WTC11 (cell line): Measurements from ENCODE around the gene SLC5A5. TPM values are rescaled to one million over a fixed set of nuclear protein-coding genes. Genes with fewer than 3 reads are reported as not detected.

ENCODE experiments used
- ATAC-seq: fragments of 200-7000 bp; cut with Tn5 transposase; 2 replicates; pipeline ENCODE4 v1.10.0; 2021; ENCODE audit warnings: mild to moderate bottlenecking, moderate library complexity
- CTCF ChIA-PET: fragments of 300-600 bp; sonication (Branson Sonifier 250); formaldehyde crosslinking; loops from one replicate; lab custom pipeline; 2021; ENCODE audit warnings: antibody characterized with exemption; lab: Charles Lee
- POLR2A ChIA-PET: fragments of 350-600 bp; sonication (Branson Sonifier 250); formaldehyde crosslinking; loops from one replicate; lab custom pipeline; 2021; ENCODE audit warnings: antibody characterized with exemption; lab: Charles Lee
- DNase-seq: peaks from one replicate; pipeline ENCODE4 v3.0.0; 2021; ENCODE audit warnings: low spot score
- H3K27ac Mint-ChIP-seq: 2 replicates; pipeline ENCODE4 v1.8.0; 2021; ENCODE audit warnings: mixed read lengths
- H3K27me3 Mint-ChIP-seq: 2 replicates; pipeline ENCODE4 v1.8.0; 2021; ENCODE audit warnings: low read depth, mild to moderate bottlenecking, moderate library complexity, mixed read lengths
- H3K36me3 Mint-ChIP-seq: 2 replicates; pipeline ENCODE4 v1.8.0; 2021; ENCODE audit warnings: mixed read lengths
- H3K4me1 Mint-ChIP-seq: 2 replicates; pipeline ENCODE4 v1.8.0; 2022; ENCODE audit warnings: mixed read lengths
- H3K4me3 Mint-ChIP-seq: 2 replicates; pipeline ENCODE4 v1.8.0; 2021; ENCODE audit warnings: mild to moderate bottlenecking, moderate library complexity, mixed read lengths
- H3K9me3 Mint-ChIP-seq: 2 replicates; pipeline ENCODE4 v1.8.0; 2021; ENCODE audit warnings: mixed read lengths
- ARID4B ChIP-seq: sonication (generic); formaldehyde crosslinking; IDR thresholded peaks from 2 replicates; pipeline ENCODE4 v1.8.0; 2023; ENCODE audit warnings: missing genetic modification reagents, mild to moderate bottlenecking, borderline replicate concordance
- GTF2I ChIP-seq: fragments of 250-450 bp; sonication (Bioruptor Pico); conservative IDR thresholded peaks from 2 replicates; pipeline ENCODE4 v1.4.0; 2021; ENCODE audit warnings: mild to moderate bottlenecking
- HMGXB4 ChIP-seq: sonication (generic); formaldehyde crosslinking; IDR thresholded peaks from 2 replicates; pipeline ENCODE4 v1.8.1; 2023; ENCODE audit warnings: mild to moderate bottlenecking, moderate library complexity, missing genetic modification reagents
- JAZF1 ChIP-seq: fragments of 250-450 bp; sonication (Bioruptor Pico); IDR thresholded peaks from 2 replicates; pipeline ENCODE4 v1.9.0; 2021; ENCODE audit warnings: moderate library complexity, mild to moderate bottlenecking, inconsistent platforms
- PRDM15 ChIP-seq: sonication (generic); formaldehyde crosslinking; IDR thresholded peaks from 2 replicates; pipeline ENCODE4 v1.8.0; 2022; ENCODE audit warnings: missing genetic modification reagents
- SMAD4 ChIP-seq: sonication (generic); formaldehyde crosslinking; IDR thresholded peaks from 2 replicates; pipeline ENCODE4 v1.8.0; 2022; ENCODE audit warnings: mild to moderate bottlenecking, missing genetic modification reagents
- ZNF138 ChIP-seq: sonication (generic); formaldehyde crosslinking; conservative IDR thresholded peaks from 2 replicates; pipeline ENCODE4 v1.8.1; 2022; ENCODE audit warnings: mild to moderate bottlenecking, moderate library complexity, missing genetic modification reagents
- ZNF263 ChIP-seq: sonication (generic); formaldehyde crosslinking; IDR thresholded peaks from 2 replicates; pipeline ENCODE4 v1.8.1; 2022; ENCODE audit warnings: low read depth, mild to moderate bottlenecking, moderate library complexity, missing genetic modification reagents
- ZNF425 ChIP-seq: fragments of 250-450 bp; sonication (Bioruptor Pico); conservative IDR thresholded peaks from 2 replicates; pipeline ENCODE4 v1.9.0; 2021; ENCODE audit warnings: mild to moderate bottlenecking
- total RNA-seq: library from RNA; stranded (reverse); gene quantifications from 3 replicates; pipeline ENCODE4 v1.2.3, GENCODE V29; 2021

SLC5A5 gene
- total RNA-seq, 1 experiment from 2014 or later: 2.5 TPM

- DNase-seq (no peak), ATAC-seq (no peak)
- H3K27ac Mint-ChIP-seq: no peak overlapping the region
- TF ChIP-seq GTF2I (CRISPR knock-in tag) (peak; percentile 55; the same call in 1 of the 2 replicates), ZNF138 (no peak)
- POLR2A ChIA-PET: interaction anchor here (0.6 kb wide), 1 partner anchor 12 kb away, joined by 3 read pairs; no protein-coding TSS in a partner anchor
- no peak overlapping the region for H3K4me3 Mint-ChIP-seq
- H3K4me1 Mint-ChIP-seq: peaks cover 8% of the 10 kb centered on the region
- peaks cover 14% of the 10 kb centered on the region for H3K36me3 Mint-ChIP-seq
- peaks cover 5% of the 10 kb centered on the region for H3K27me3 Mint-ChIP-seq
- peaks cover 16% of the 10 kb centered on the region for H3K9me3 Mint-ChIP-seq
- CTCF ChIA-PET: interaction anchor here (1.0 to 1.7 kb wide), 4 partner anchors 24 to 90 kb away, joined by 3 to 23 read pairs (median 4); partner anchors contain the start of genes CCDC124, RPL18A and SLC5A5
These were observed 36.5 kb downstream of the SLC5A5 start for GRCh38 chr19:17908244-17908643.

- H3K27ac Mint-ChIP-seq: peak overlapping the region; percentile 95
- H3K4me3 Mint-ChIP-seq: no peak overlapping the region; the same call in 1 of the 2 replicates
- TF ChIP-seq JAZF1 (CRISPR knock-in tag) (no peak), PRDM15 (peak; percentile 68)
- ChIA-PET CTCF (interaction anchor here (0.5 to 1.7 kb wide), 11 partner anchors 10 to 435 kb away, joined by 3 to 23 read pairs (median 3); partner anchors contain the start of genes CCDC124, RPL18A and SLC5A5), POLR2A (interaction anchor here (0.6 to 1.6 kb wide), 3 partner anchors 11 to 304 kb away, joined by 3 to 4 read pairs (median 3); partner anchors contain the start of gene CCDC124)
- peaks cover 8% of the 10 kb centered on the region for H3K4me1 Mint-ChIP-seq
- H3K27me3 Mint-ChIP-seq: peaks cover 5% of the 10 kb centered on the region
- H3K36me3 Mint-ChIP-seq: peaks cover 21% of the 10 kb centered on the region
- ATAC-seq (peak; percentile 87), DNase-seq (peak; percentile 23)
- H3K9me3 Mint-ChIP-seq: peaks cover 24% of the 10 kb centered on the region
These were observed 37.4 kb downstream of the SLC5A5 start for GRCh38 chr19:17909003-17909732.

GRCh38 chr19:17910791-17911360 lies 39.1 kb downstream of the SLC5A5 start:
- TF ChIP-seq ARID4B (CRISPR knock-in tag) (no peak), HMGXB4 (CRISPR knock-in tag) (no peak), SMAD4 (CRISPR knock-in tag) (no peak), ZNF425 (CRISPR knock-in tag) (no peak), ZNF263 (no peak)
- CTCF ChIA-PET: interaction anchor here (1.6 kb wide), 1 partner anchor 21 kb away, joined by 4 read pairs; no protein-coding TSS in a partner anchor
- Mint-ChIP-seq H3K27me3 (peaks cover 8% of the 10 kb centered on the region), H3K9me3 (peaks cover 24% of the 10 kb centered on the region), H3K36me3 (peaks cover 21% of the 10 kb centered on the region), H3K4me1 (peaks cover 8% of the 10 kb centered on the region), H3K27ac (no peak overlapping the region), H3K4me3 (no peak overlapping the region)
- no peak for ATAC-seq
- POLR2A ChIA-PET: interaction anchor here (1.8 kb wide), 1 partner anchor 52 kb away, joined by 5 read pairs; the partner anchor contains the start of gene RPL18A
- DNase-seq: no peak
